Panc1 (cell line): ENCODE data around the gene MELK. TPM values are rescaled to one million over a fixed set of nuclear protein-coding genes. Genes with fewer than 3 reads are reported as not detected.

Source experiments
- ATAC-seq: fragments of 200-7000 bp; cut with Tn5 transposase; 2 replicates; pipeline ENCODE4 v1.9.1; 2020; ENCODE audit warnings: mild to moderate bottlenecking, moderate library complexity
- BruUV-seq: library from RNA; stranded (reverse); fragments of 400-500 nt; replicated peaks from 2 replicates; lab custom pipeline; 2021; lab: Mats Ljungman, UMichigan
- CTCF ChIA-PET: fragments of 300-600 bp; sonication (Branson Sonifier 250); formaldehyde crosslinking; loops from one replicate; lab custom pipeline; 2022; ENCODE audit warnings: antibody characterized with exemption; lab: Charles Lee
- POLR2A ChIA-PET: fragments of 300-600 bp; sonication (Branson Sonifier 250); formaldehyde crosslinking; loops from one replicate; lab custom pipeline; 2022; ENCODE audit warnings: antibody characterized with exemption; lab: Charles Lee
- DNase-seq: peaks from one replicate; pipeline ENCODE4 v3.0.0-alpha.2; 2010; ENCODE audit warnings: low read depth, low spot score
- H3K27ac ChIP-seq: 2 replicates; pipeline ENCODE4 v1.5.1; 2011; ENCODE audit warnings: mild to moderate bottlenecking, low read length, inconsistent platforms
- H3K27me3 ChIP-seq: fragments of 200-500 bp; sonication (Bioruptor generic); 2 replicates; pipeline ENCODE4 v1.6.0; 2014; ENCODE audit warnings: low read length, inconsistent platforms; ENCODE audit not compliant: control insufficient read depth, insufficient read depth
- H3K36me3 ChIP-seq: fragments of 200-500 bp; sonication (Bioruptor generic); 2 replicates; pipeline ENCODE4 v1.5.1; 2014; ENCODE audit warnings: inconsistent platforms, mild to moderate bottlenecking, low read length, moderate library complexity; ENCODE audit not compliant: control insufficient read depth, insufficient read depth
- H3K4me1 ChIP-seq: 2 replicates; pipeline ENCODE4 v1.5.1; 2011; ENCODE audit warnings: inconsistent platforms, mild to moderate bottlenecking, low read length, moderate library complexity; ENCODE audit not compliant: control insufficient read depth, insufficient read depth
- H3K4me3 ChIP-seq, 2 experiments: 2 replicates each; pipeline ENCODE4 v1.5.1; 2011 to 2012; ENCODE audit warnings: low read depth in 2 of 2, low read length in 2 of 2, mild to moderate bottlenecking in 2 of 2, inconsistent platforms in 1 of 2, moderate library complexity in 1 of 2
- H3K9me3 ChIP-seq: fragments of 200-500 bp; sonication (Bioruptor generic); 2 replicates; pipeline ENCODE4 v1.5.1; 2014; ENCODE audit warnings: low read depth, mild to moderate bottlenecking, inconsistent platforms, low read length, moderate library complexity; ENCODE audit not compliant: control insufficient read depth, insufficient read depth
- POLR2AphosphoS5 ChIP-seq: IDR thresholded peaks from 2 replicates; pipeline ENCODE4 v1.6.1; 2012; ENCODE audit warnings: mild to moderate bottlenecking, low read depth, low read length, moderate library complexity
- SIN3A ChIP-seq: IDR thresholded peaks from 2 replicates; pipeline ENCODE4 v1.6.1; 2012; ENCODE audit warnings: low read depth, mild to moderate bottlenecking, low read length, moderate library complexity, borderline replicate concordance; ENCODE audit not compliant: insufficient read depth
- TCF7L2 ChIP-seq: IDR thresholded peaks from 2 replicates; pipeline ENCODE4 v1.6.1; 2011; ENCODE audit warnings: mild to moderate bottlenecking, low read depth, low read length, inconsistent platforms
- in situ Hi-C: cut with HindIII; loops from 2 replicates; pipeline ENCODE4 v1.10.0; 2016; ENCODE audit warnings: low sequenced_read_pairs, low pct_unique_long_range_greater_than_20kb
- intact Hi-C: fragments of 100-400 bp; cut with micrococcal nuclease; formaldehyde crosslinking; loops from one replicate; pipeline ENCODE4 v1.10.0; 2022; ENCODE audit not compliant: unreplicated experiment
- total RNA-seq: library from RNA; stranded (reverse); gene quantifications from one replicate; pipeline ENCODE4 v1.2.1, GENCODE V29; 2021; ENCODE audit not compliant: unreplicated experiment
- TF ChIP-seq, protein P1 (sequence below), 2 experiments: IDR thresholded peaks; 2 replicates each; pipeline ENCODE4 v1.6.1; 2011 to 2012; ENCODE audit warnings: low read depth in 2 of 2, control low read depth in 1 of 2, low read length in 1 of 2, mild to moderate bottlenecking in 1 of 2, moderate library complexity in 1 of 2; ENCODE audit not compliant: insufficient read depth in 1 of 2
- TF ChIP-seq, protein P2 (sequence below): fragments of 450-650 bp; IDR thresholded peaks from 2 replicates; pipeline ENCODE4 v1.5.1; 2017; ENCODE audit warnings: mild to moderate bottlenecking

MELK gene
- total RNA-seq, 1 experiment from 2014 or later = 112 TPM

DNA sequence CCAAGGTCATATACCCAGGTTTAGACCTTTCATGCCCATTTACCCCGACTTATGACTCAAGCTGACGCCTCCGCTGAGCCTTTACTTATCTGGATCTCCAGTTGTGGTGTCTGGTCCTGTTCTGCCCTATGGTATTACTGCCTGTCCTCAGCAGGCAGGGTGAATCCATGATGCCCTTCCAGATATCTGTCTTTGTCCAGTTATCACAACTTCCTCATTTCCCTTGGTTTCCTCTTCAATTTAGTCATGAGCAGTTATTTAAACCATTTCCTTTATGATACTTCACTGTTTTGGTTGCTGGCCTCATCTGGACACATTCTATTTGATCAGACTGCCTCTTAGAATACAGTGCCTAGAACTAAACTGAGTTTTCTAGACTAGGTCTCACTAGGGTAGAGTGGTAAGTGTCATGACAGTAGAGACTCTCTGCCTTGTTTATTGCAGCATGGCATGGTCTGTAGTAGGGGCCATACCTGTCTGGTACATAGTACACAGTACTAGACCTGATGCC lies 93.3 kb downstream of the MELK start:
- DNase-seq = no peak
- H3K27ac ChIP-seq = no peak overlapping the region
- H3K36me3 ChIP-seq = peaks cover 23% of the 10 kb centered on the region
- no peaks in the 10 kb centered on the region for H3K27me3 ChIP-seq
- intact Hi-C loops (no loop called here), in situ Hi-C loops (no loop called here)
- peaks cover 10% of the 10 kb centered on the region for H3K4me1 ChIP-seq
- BruUV-seq = no TSS peak
- POLR2A ChIA-PET = no interaction called here
- H3K4me3 ChIP-seq = no peak overlapping the region
- H3K9me3 ChIP-seq = no peaks in the 10 kb centered on the region
- CTCF ChIA-PET = no interaction called here
- ATAC-seq = peak; percentile 67
- TF ChIP-seq TCF7L2 = no peak
- no peak for TF ChIP-seq SIN3A
- TF ChIP-seq, protein P1, sequence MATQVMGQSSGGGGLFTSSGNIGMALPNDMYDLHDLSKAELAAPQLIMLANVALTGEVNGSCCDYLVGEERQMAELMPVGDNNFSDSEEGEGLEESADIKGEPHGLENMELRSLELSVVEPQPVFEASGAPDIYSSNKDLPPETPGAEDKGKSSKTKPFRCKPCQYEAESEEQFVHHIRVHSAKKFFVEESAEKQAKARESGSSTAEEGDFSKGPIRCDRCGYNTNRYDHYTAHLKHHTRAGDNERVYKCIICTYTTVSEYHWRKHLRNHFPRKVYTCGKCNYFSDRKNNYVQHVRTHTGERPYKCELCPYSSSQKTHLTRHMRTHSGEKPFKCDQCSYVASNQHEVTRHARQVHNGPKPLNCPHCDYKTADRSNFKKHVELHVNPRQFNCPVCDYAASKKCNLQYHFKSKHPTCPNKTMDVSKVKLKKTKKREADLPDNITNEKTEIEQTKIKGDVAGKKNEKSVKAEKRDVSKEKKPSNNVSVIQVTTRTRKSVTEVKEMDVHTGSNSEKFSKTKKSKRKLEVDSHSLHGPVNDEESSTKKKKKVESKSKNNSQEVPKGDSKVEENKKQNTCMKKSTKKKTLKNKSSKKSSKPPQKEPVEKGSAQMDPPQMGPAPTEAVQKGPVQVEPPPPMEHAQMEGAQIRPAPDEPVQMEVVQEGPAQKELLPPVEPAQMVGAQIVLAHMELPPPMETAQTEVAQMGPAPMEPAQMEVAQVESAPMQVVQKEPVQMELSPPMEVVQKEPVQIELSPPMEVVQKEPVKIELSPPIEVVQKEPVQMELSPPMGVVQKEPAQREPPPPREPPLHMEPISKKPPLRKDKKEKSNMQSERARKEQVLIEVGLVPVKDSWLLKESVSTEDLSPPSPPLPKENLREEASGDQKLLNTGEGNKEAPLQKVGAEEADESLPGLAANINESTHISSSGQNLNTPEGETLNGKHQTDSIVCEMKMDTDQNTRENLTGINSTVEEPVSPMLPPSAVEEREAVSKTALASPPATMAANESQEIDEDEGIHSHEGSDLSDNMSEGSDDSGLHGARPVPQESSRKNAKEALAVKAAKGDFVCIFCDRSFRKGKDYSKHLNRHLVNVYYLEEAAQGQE (IDR thresholded peaks at IDR 0.05; ENCODE audit: insufficient read depth in 1 of 2, low read depth in 2 of 2, low read length in 1 of 2) = no peak
- TF ChIP-seq, protein P2, sequence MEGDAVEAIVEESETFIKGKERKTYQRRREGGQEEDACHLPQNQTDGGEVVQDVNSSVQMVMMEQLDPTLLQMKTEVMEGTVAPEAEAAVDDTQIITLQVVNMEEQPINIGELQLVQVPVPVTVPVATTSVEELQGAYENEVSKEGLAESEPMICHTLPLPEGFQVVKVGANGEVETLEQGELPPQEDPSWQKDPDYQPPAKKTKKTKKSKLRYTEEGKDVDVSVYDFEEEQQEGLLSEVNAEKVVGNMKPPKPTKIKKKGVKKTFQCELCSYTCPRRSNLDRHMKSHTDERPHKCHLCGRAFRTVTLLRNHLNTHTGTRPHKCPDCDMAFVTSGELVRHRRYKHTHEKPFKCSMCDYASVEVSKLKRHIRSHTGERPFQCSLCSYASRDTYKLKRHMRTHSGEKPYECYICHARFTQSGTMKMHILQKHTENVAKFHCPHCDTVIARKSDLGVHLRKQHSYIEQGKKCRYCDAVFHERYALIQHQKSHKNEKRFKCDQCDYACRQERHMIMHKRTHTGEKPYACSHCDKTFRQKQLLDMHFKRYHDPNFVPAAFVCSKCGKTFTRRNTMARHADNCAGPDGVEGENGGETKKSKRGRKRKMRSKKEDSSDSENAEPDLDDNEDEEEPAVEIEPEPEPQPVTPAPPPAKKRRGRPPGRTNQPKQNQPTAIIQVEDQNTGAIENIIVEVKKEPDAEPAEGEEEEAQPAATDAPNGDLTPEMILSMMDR = no peak
- TF ChIP-seq POLR2AphosphoS5 = no peak

DNA sequence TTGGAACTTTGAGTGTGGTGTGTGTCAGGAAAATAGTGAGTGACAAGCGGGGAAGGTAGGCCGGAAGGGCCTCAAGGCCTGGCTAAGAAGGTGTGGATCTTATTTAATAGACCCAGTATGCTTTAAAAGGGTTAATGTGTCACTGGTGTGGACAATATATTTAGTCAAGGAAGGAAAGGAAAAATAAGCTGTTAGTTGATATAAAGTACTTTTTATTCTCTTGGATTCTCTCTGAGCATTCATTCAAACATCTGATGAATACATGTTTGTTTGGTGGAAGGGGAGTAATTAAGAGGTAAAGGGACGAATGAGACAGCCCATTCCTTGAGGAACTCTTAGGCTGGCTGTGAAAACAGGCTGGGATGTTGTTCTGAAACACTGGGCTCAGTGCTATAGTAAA lies 98.9 kb downstream of the MELK start:
- Histone ChIP-seq H3K4me1 (peaks cover under 1% of the 10 kb centered on the region; the same call in 1 of the 2 replicates), H3K4me3 (no peak overlapping the region), H3K27me3 (no peaks in the 10 kb centered on the region), H3K27ac (no peak overlapping the region), H3K36me3 (peaks cover 31% of the 10 kb centered on the region), H3K9me3 (no peaks in the 10 kb centered on the region)
- ChIA-PET CTCF (no interaction called here), POLR2A (no interaction called here)
- in situ Hi-C loops (no loop called here), intact Hi-C loops (no loop called here)
- DNase-seq (no peak), ATAC-seq (no peak)
- BruUV-seq = no TSS peak
- TF ChIP-seq POLR2AphosphoS5 (no peak), SIN3A (no peak), TCF7L2 (no peak)
- TF ChIP-seq, protein P1 (IDR thresholded peaks at IDR 0.05; ENCODE audit: insufficient read depth in 1 of 2, low read depth in 2 of 2, low read length in 1 of 2) = no peak
- TF ChIP-seq, protein P2 = no peak
